BLaER1 (cell line): ENCODE data around the gene CPNE5.

Source experiments
- H3K27ac ChIP-seq: shearing (Covaris generic); formaldehyde crosslinking; 2 replicates; pipeline ENCODE4 v1.8.1; 2022
- H3K27me3 ChIP-seq: shearing (Covaris generic); formaldehyde crosslinking; 2 replicates; pipeline ENCODE4 v1.8.1; 2022
- H3K36me3 ChIP-seq: shearing (Covaris generic); formaldehyde crosslinking; 2 replicates; pipeline ENCODE4 v1.8.1; 2022
- H3K4me1 ChIP-seq: shearing (Covaris generic); formaldehyde crosslinking; 2 replicates; pipeline ENCODE4 v1.8.1; 2022
- H3K4me2 ChIP-seq: shearing (Covaris generic); formaldehyde crosslinking; 2 replicates; pipeline ENCODE4 v1.8.1; 2022
- H3K4me3 ChIP-seq: shearing (Covaris generic); formaldehyde crosslinking; 2 replicates; pipeline ENCODE4 v1.8.1; 2022
- H3K9ac ChIP-seq: shearing (Covaris generic); formaldehyde crosslinking; 2 replicates; pipeline ENCODE4 v1.8.1; 2022
- H3K9me3 ChIP-seq: shearing (Covaris generic); formaldehyde crosslinking; 2 replicates; pipeline ENCODE4 v1.8.1; 2022
- H4K20me1 ChIP-seq: shearing (Covaris generic); formaldehyde crosslinking; 2 replicates; pipeline ENCODE4 v1.8.1; 2022
- Cebpa-rat ChIP-seq: shearing (Covaris generic); IDR thresholded peaks from 2 replicates; pipeline ENCODE4 v1.8.1; 2022

The CPNE5 gene

GRCh38 chr6:36702656-36703055 lies 136.6 kb downstream of the CPNE5 start:
- H3K9ac ChIP-seq = no peak overlapping the region
- no peaks in the 10 kb centered on the region for H3K36me3 ChIP-seq
- H3K9me3 ChIP-seq = peaks cover 4% of the 10 kb centered on the region; the same call in 1 of the 2 replicates
- H3K4me1 ChIP-seq = no peaks in the 10 kb centered on the region
- H3K27me3 ChIP-seq = no peaks in the 10 kb centered on the region
- no peak overlapping the region for H3K27ac ChIP-seq
- TF ChIP-seq Cebpa-rat = no peak
- H4K20me1 ChIP-seq = no peaks in the 10 kb centered on the region
- H3K4me3 ChIP-seq = no peak overlapping the region
- H3K4me2 ChIP-seq = no peak overlapping the region

GRCh38 chr6:36701401-36701991 lies 137.7 kb downstream of the CPNE5 start:
- Histone ChIP-seq H3K4me2 (no peak overlapping the region), H3K4me3 (no peak overlapping the region), H3K36me3 (no peaks in the 10 kb centered on the region), H3K9ac (no peak overlapping the region), H3K27me3 (no peaks in the 10 kb centered on the region), H3K27ac (no peak overlapping the region), H3K9me3 (peaks cover 10% of the 10 kb centered on the region; the same call in 1 of the 2 replicates), H4K20me1 (no peaks in the 10 kb centered on the region), H3K4me1 (no peaks in the 10 kb centered on the region)
- TF ChIP-seq Cebpa-rat = no peak

- no peak overlapping the region for H3K4me2 ChIP-seq
- no peak overlapping the region for H3K9ac ChIP-seq
These were observed 138.4 kb downstream of the CPNE5 start for GRCh38 chr6:36700831-36701230.

GRCh38 chr6:36700071-36700812 lies 139.0 kb downstream of the CPNE5 start:
- Histone ChIP-seq H3K4me2 (no peak overlapping the region), H3K4me3 (no peak overlapping the region), H4K20me1 (no peaks in the 10 kb centered on the region), H3K9me3 (peaks cover 10% of the 10 kb centered on the region; the same call in 1 of the 2 replicates), H3K36me3 (no peaks in the 10 kb centered on the region), H3K4me1 (peaks cover 3% of the 10 kb centered on the region), H3K27me3 (no peaks in the 10 kb centered on the region), H3K27ac (no peak overlapping the region), H3K9ac (no peak overlapping the region)
- TF ChIP-seq Cebpa-rat = no peak

More at GRCh38 chr6:36700831-36701230, 138.4 kb downstream of the CPNE5 start:
- Histone ChIP-seq H3K36me3 (no peaks in the 10 kb centered on the region), H3K4me3 (no peak overlapping the region), H3K27me3 (no peaks in the 10 kb centered on the region), H3K27ac (no peak overlapping the region), H4K20me1 (no peaks in the 10 kb centered on the region), H3K4me1 (no peaks in the 10 kb centered on the region), H3K9me3 (peaks cover 10% of the 10 kb centered on the region; the same call in 1 of the 2 replicates)
- TF ChIP-seq Cebpa-rat = no peak

GRCh38 chr6:36699348-36699747 lies 139.9 kb downstream of the CPNE5 start:
- no peaks in the 10 kb centered on the region for H4K20me1 ChIP-seq
- H3K4me3 ChIP-seq = no peak overlapping the region
- H3K27me3 ChIP-seq = no peaks in the 10 kb centered on the region
- no peaks in the 10 kb centered on the region for H3K36me3 ChIP-seq
- no peak for TF ChIP-seq Cebpa-rat
- no peak overlapping the region for H3K4me2 ChIP-seq
- peaks cover 10% of the 10 kb centered on the region; the same call in 1 of the 2 replicates for H3K9me3 ChIP-seq
- H3K27ac ChIP-seq = no peak overlapping the region
- H3K9ac ChIP-seq = no peak overlapping the region
- peaks cover 12% of the 10 kb centered on the region for H3K4me1 ChIP-seq

- TF ChIP-seq Cebpa-rat = no peak
- H3K9me3 ChIP-seq = peaks cover 7% of the 10 kb centered on the region; the same call in 1 of the 2 replicates
These were observed 140.4 kb downstream of the CPNE5 start for GRCh38 chr6:36698871-36699271.

GRCh38 chr6:36698196-36698595 lies 141.0 kb downstream of the CPNE5 start:
- Histone ChIP-seq H3K4me3 (no peak overlapping the region), H3K27ac (no peak overlapping the region), H3K9ac (no peak overlapping the region), H3K27me3 (no peaks in the 10 kb centered on the region), H4K20me1 (no peaks in the 10 kb centered on the region), H3K4me1 (peaks cover 13% of the 10 kb centered on the region), H3K4me2 (no peak overlapping the region), H3K36me3 (no peaks in the 10 kb centered on the region), H3K9me3 (peaks cover 7% of the 10 kb centered on the region; the same call in 1 of the 2 replicates)
- TF ChIP-seq Cebpa-rat = no peak

More at GRCh38 chr6:36698871-36699271, 140.4 kb downstream of the CPNE5 start:
- H3K36me3 ChIP-seq = no peaks in the 10 kb centered on the region
- H3K4me3 ChIP-seq = no peak overlapping the region
- peaks cover 12% of the 10 kb centered on the region for H3K4me1 ChIP-seq
- H4K20me1 ChIP-seq = no peaks in the 10 kb centered on the region
- H3K27ac ChIP-seq = no peak overlapping the region
- no peak overlapping the region for H3K4me2 ChIP-seq
- no peak overlapping the region for H3K9ac ChIP-seq
- H3K27me3 ChIP-seq = no peaks in the 10 kb centered on the region

- peaks cover 20% of the 10 kb centered on the region for H3K4me1 ChIP-seq
- H3K9ac ChIP-seq = no peak within 1 kb of the TSS
- H3K9me3 ChIP-seq = peaks cover 7% of the 10 kb centered on the region; the same call in 1 of the 2 replicates
- TF ChIP-seq Cebpa-rat = no peak
- no peak within 1 kb of the TSS for H3K4me2 ChIP-seq
- H3K27ac ChIP-seq = no peak within 1 kb of the TSS
- H3K4me3 ChIP-seq = no peak within 1 kb of the TSS
- no peaks in the 10 kb centered on the region for H3K27me3 ChIP-seq
- H3K36me3 ChIP-seq = no peaks in the 10 kb centered on the region
- no peaks in the 10 kb centered on the region for H4K20me1 ChIP-seq
These were observed 141.8 kb downstream of the CPNE5 start, which contains the start of gene RAB44 for GRCh38 chr6:36697481-36697903. Gene RAB44, plus strand, starts transcription at chr6:36697826. Its CDS starts 6,410 bp downstream, at chr6:36704236.

- peak overlapping the region; percentile 41 for H3K4me2 ChIP-seq
- peaks cover 2% of the 10 kb centered on the region; the same call in 1 of the 2 replicates for H4K20me1 ChIP-seq
- H3K4me3 ChIP-seq = no peak overlapping the region
- no peak overlapping the region for H3K9ac ChIP-seq
- H3K4me1 ChIP-seq = peaks cover 37% of the 10 kb centered on the region
- no peak for TF ChIP-seq Cebpa-rat
- H3K9me3 ChIP-seq = peaks cover 7% of the 10 kb centered on the region; the same call in 1 of the 2 replicates
- H3K27me3 ChIP-seq = no peaks in the 10 kb centered on the region
- H3K36me3 ChIP-seq = no peaks in the 10 kb centered on the region
- H3K27ac ChIP-seq = no peak overlapping the region
These were observed 143.8 kb downstream of the CPNE5 start for GRCh38 chr6:36695414-36695813.

GRCh38 chr6:36694616-36695015 lies 144.6 kb downstream of the CPNE5 start:
- no peaks in the 10 kb centered on the region; the same call in 1 of the 2 replicates for H3K36me3 ChIP-seq
- peaks cover 7% of the 10 kb centered on the region; the same call in 1 of the 2 replicates for H3K9me3 ChIP-seq
- no peak overlapping the region for H3K27ac ChIP-seq
- peaks cover 37% of the 10 kb centered on the region for H3K4me1 ChIP-seq
- H3K4me3 ChIP-seq = no peak overlapping the region
- peaks cover 10% of the 10 kb centered on the region; the same call in 1 of the 2 replicates for H4K20me1 ChIP-seq
- H3K27me3 ChIP-seq = no peaks in the 10 kb centered on the region
- no peak for TF ChIP-seq Cebpa-rat
- H3K9ac ChIP-seq = no peak overlapping the region
- peak overlapping the region; percentile 41 for H3K4me2 ChIP-seq
